ENCODE data around the gene PAPPA2. TPM values are rescaled to one million over a fixed set of nuclear protein-coding genes. Genes with fewer than 3 reads are reported as not detected.
"Not testable (repeated sequence)": the region's sequence is repeated elsewhere in the genome, so short reads cannot be mapped to it uniquely, and the experiment has no call there.

The PAPPA2 gene
- total and polyA plus RNA-seq, 9 of the 15 experiments (the other 6 are each of a cell fraction or from before 2014, with no cell fraction given), result 0.01 to 0.15 (median 0.05) TPM; not detected in 2

GRCh38 chr1:176756817-176757216 lies 293.8 kb downstream of the PAPPA2 start:
- H4K20me1 ChIP-seq (replicated peaks; ENCODE audit: control insufficient read depth, insufficient read depth, low read length); H2AFZ ChIP-seq (ENCODE audit: low read depth, low read length); H3K4me2 ChIP-seq (ENCODE audit: insufficient read depth, low read length); CTCF ChIA-PET (ENCODE audit: low intra/inter-chr PET ratio); H3K27ac ChIP-seq (ENCODE audit: extremely low read depth, low read depth, low read length); H3K4me3 ChIP-seq; H3K27me3 ChIP-seq (ENCODE audit: control insufficient read depth in 2 of 2, insufficient read depth in 2 of 2, low read length in 2 of 2); POLR2A ChIA-PET; H3K4me1 ChIP-seq (replicated peaks in 1 of 2; ENCODE audit: control insufficient read depth in 2 of 2, insufficient read depth in 2 of 2, low read length in 2 of 2); in situ Hi-C loops (cut with MboI); DNase-seq (ENCODE audit: extremely low read depth in 1 of 4, low spot score in 3 of 4); BruUV-seq (replicated peaks); intact Hi-C loops (cut with micrococcal nuclease); H3K79me2 ChIP-seq (ENCODE audit: control insufficient read depth, insufficient read depth, low read length); H3K9me1 ChIP-seq (ENCODE audit: control insufficient read depth, insufficient read depth, low read length); FAIRE-seq; H3K9ac ChIP-seq (ENCODE audit: insufficient read depth in 1 of 2, low read depth in 2 of 2, low read length in 2 of 2); H3K9me3 ChIP-seq (replicated peaks; ENCODE audit: control insufficient read depth, insufficient read depth, low read depth, low read length); ATAC-seq; H3K36me3 ChIP-seq (ENCODE audit: control insufficient read depth, insufficient read depth, low read length): not testable (repeated sequence)
- peak; percentile 64 for TF ChIP-seq ZNF146 (CRISPR knock-in tag; IDR thresholded peaks at IDR 0.05; ENCODE audit: unreplicated experiment)
- 6% methylated on average over 8 of the region's 8 CpGs for WGBS (ENCODE audit: insufficient coverage, low coverage, missing lambda C conversion rate)

- Histone ChIP-seq H4K20me1 (replicated peaks; ENCODE audit: control insufficient read depth, insufficient read depth, low read length) (no peaks in the 10 kb centered on the region), H3K79me2 (ENCODE audit: control insufficient read depth, insufficient read depth, low read length) (no peaks in the 10 kb centered on the region), H2AFZ (ENCODE audit: low read depth, low read length) (no peak overlapping the region), H3K9me3 (replicated peaks; ENCODE audit: control insufficient read depth, insufficient read depth, low read depth, low read length) (no peaks in the 10 kb centered on the region), H3K27me3 (ENCODE audit: control insufficient read depth in 2 of 2, insufficient read depth in 2 of 2, low read length in 2 of 2) (peaks cover 8 to 16% of the 10 kb centered on the region in 2 experiments; a peak in 4 of 5 replicates), H3K4me1 (replicated peaks in 1 of 2; ENCODE audit: control insufficient read depth in 2 of 2, insufficient read depth in 2 of 2, low read length in 2 of 2) (0 out of 5 replicates have a peak, but pooled peaks cover 0 to 2% of the 10 kb centered on the region in 2 experiments), H3K4me3 (no peak overlapping the region), H3K9ac (ENCODE audit: insufficient read depth in 1 of 2, low read depth in 2 of 2, low read length in 2 of 2) (no peak overlapping the region), H3K4me2 (ENCODE audit: insufficient read depth, low read length) (no peak overlapping the region), H3K36me3 (ENCODE audit: control insufficient read depth, insufficient read depth, low read length) (no peaks in the 10 kb centered on the region), H3K9me1 (ENCODE audit: control insufficient read depth, insufficient read depth, low read length) (no peaks in the 10 kb centered on the region), H3K27ac (ENCODE audit: extremely low read depth, low read depth, low read length) (no peak overlapping the region)
- DNase-seq (ENCODE audit: extremely low read depth in 1 of 4, low spot score in 3 of 4) (peak in 1 of 4 experiments; percentile 4), ATAC-seq (peak; percentile 40; the same call in 1 of the 3 replicates), FAIRE-seq (no peak)
- 0 out of 6 replicates have a peak, but pooled peaks of 1 of the 3 experiments have one; percentile 5 for TF ChIP-seq CTCF (IDR thresholded peaks at IDR 0.05 in 2 of 3, conservative IDR thresholded peaks at IDR 0.05 in 1 of 3; ENCODE audit: insufficient read depth in 2 of 3, low read depth in 1 of 3, low read length in 3 of 3)
- TF ChIP-seq CCNT2 (IDR thresholded peaks at IDR 0.05; ENCODE audit: borderline replicate concordance, extremely low read depth, insufficient read length, low read depth, low read length), result no peak
- 0% methylated on average over 2 of the region's 2 CpGs for WGBS (ENCODE audit: insufficient coverage, low coverage, missing lambda C conversion rate)
- in situ Hi-C loops (cut with MboI) (no loop called here), intact Hi-C loops (cut with micrococcal nuclease) (no loop called here)
- ChIA-PET POLR2A (interaction anchor here (0.6 to 1.2 kb wide), 3 partner anchors 12 to 232 kb away, joined by 3 to 4 read pairs (median 3); no protein-coding TSS in a partner anchor), CTCF (ENCODE audit: low intra/inter-chr PET ratio) (no interaction called here)
- no TSS peak for BruUV-seq (replicated peaks)
These were observed 302.6 kb downstream of the PAPPA2 start for GRCh38 chr1:176765608-176766007.
